Esophagus muscularis mucosa (tissue), 3 donors: Measurements from ENCODE around the gene ZNF816.

Experiments used
- POLR2AphosphoS5 ChIP-seq, 2 donors: sonication (generic); formaldehyde crosslinking; IDR thresholded peaks; one replicate each; pipeline ENCODE4 v1.6.1; 2017; ENCODE audit warnings: antibody characterized with exemption in 2 of 2
- TF ChIP-seq, protein P1 (sequence below), 3 experiments: fragments of 200-600 bp in 2 of 3; fragments of 450-650 bp in 1 of 3; sonication (generic) in 2 of 3; IDR thresholded peaks; one replicate each; pipeline ENCODE4 v1.5.1; 2017 to 2019; ENCODE audit warnings: antibody characterized with exemption in 3 of 3, mild to moderate bottlenecking in 2 of 3, moderate library complexity in 1 of 3

DNA sequence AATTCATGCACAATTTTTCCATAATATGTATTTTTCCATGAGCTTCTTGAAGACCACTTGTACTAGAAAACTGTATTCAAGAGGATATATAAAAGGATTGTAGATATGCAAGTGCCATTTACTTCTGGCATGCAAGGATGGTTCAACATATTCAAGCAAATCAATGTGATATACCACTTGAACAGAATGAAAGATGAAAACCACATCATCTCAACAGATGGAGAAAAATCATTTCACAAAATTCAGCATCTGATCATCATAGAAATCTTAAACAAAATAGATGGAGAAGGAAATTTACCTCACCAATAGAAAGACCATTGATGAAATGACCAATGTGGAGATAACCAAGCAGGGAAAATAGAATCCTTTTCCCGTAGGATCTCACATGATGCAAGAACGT lies 5.1 kb upstream of the ZNF816 start:
- TF ChIP-seq, protein P1, sequence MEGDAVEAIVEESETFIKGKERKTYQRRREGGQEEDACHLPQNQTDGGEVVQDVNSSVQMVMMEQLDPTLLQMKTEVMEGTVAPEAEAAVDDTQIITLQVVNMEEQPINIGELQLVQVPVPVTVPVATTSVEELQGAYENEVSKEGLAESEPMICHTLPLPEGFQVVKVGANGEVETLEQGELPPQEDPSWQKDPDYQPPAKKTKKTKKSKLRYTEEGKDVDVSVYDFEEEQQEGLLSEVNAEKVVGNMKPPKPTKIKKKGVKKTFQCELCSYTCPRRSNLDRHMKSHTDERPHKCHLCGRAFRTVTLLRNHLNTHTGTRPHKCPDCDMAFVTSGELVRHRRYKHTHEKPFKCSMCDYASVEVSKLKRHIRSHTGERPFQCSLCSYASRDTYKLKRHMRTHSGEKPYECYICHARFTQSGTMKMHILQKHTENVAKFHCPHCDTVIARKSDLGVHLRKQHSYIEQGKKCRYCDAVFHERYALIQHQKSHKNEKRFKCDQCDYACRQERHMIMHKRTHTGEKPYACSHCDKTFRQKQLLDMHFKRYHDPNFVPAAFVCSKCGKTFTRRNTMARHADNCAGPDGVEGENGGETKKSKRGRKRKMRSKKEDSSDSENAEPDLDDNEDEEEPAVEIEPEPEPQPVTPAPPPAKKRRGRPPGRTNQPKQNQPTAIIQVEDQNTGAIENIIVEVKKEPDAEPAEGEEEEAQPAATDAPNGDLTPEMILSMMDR (IDR thresholded peaks at IDR 0.05): no peak
- no peak for TF ChIP-seq POLR2AphosphoS5 (IDR thresholded peaks at IDR 0.05)
